Astrocyte of the spinal cord (primary cell): Measurements from ENCODE around the gene PCBP2.
A peak's percentile ranks its signal among the peaks of the same experiment; 100 is the strongest.

Source experiments
- DNase-seq: peaks from one replicate; pipeline ENCODE4 v3.0.0; 2011; ENCODE audit warnings: low read depth, low spot score
- H3K4me3 ChIP-seq: 2 replicates; pipeline ENCODE4 v1.5.1; 2011; ENCODE audit warnings: low read depth, mild to moderate bottlenecking, low read length, moderate library complexity
- in situ Hi-C: cut with HindIII; loops from 2 replicates; pipeline ENCODE4 v1.10.0; 2017; ENCODE audit warnings: low sequenced_read_pairs
- TF ChIP-seq, protein P1 (sequence below): IDR thresholded peaks from 2 replicates; pipeline ENCODE4 v1.5.1; 2012; ENCODE audit warnings: low read depth, mild to moderate bottlenecking, low read length, inconsistent platforms

The PCBP2 gene

DNA sequence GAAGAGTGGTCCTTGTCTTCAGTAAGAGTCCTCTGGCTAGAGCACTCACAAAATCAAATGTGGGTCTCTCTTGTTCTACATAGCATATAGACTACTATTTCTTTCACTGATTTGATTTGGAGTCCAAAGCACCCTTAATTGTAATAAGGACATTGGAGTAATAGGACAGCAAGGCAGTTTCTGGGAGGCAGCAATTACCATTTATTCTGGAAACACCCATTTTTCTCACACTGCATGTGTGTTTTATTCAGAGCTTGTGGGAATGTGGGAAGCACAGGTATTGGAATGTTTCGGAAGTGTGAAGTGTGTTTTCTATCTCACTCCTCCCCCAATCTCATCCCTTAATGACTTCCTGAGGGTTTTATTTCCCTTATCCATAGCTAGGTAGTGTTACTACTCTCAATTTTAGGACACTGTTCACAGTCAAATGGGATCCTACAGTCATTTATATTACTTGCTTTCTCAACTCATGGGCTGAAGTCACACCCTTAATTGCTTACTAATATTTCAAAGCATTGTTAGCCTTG lies 20.2 kb downstream of the PCBP2 start:
- TF ChIP-seq, protein P1, sequence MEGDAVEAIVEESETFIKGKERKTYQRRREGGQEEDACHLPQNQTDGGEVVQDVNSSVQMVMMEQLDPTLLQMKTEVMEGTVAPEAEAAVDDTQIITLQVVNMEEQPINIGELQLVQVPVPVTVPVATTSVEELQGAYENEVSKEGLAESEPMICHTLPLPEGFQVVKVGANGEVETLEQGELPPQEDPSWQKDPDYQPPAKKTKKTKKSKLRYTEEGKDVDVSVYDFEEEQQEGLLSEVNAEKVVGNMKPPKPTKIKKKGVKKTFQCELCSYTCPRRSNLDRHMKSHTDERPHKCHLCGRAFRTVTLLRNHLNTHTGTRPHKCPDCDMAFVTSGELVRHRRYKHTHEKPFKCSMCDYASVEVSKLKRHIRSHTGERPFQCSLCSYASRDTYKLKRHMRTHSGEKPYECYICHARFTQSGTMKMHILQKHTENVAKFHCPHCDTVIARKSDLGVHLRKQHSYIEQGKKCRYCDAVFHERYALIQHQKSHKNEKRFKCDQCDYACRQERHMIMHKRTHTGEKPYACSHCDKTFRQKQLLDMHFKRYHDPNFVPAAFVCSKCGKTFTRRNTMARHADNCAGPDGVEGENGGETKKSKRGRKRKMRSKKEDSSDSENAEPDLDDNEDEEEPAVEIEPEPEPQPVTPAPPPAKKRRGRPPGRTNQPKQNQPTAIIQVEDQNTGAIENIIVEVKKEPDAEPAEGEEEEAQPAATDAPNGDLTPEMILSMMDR, result no peak
- no peak for DNase-seq
- in situ Hi-C loops, result no loop called here
- H3K4me3 ChIP-seq, result no peak overlapping the region

DNA sequence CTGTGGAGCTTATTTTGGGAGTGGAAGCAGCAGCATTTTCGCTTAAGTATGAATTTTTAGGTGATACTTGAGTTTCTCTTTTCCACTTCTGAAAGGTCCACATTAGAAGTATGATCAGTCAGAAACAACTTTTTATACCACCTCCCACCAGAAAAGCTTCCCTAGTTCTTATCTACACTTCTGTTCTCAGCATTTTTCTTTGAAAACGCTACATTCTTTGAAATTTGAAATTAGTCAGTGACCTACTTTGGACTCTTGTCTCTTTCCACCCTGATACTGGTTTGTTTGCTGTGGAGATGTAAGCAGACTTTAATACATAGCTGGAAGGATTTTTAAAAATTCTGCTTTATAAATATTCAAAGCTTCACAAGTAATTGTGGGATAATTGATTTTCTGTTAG lies 22.2 kb downstream of the PCBP2 start:
- TF ChIP-seq, protein P1, result no peak
- no peak overlapping the region for H3K4me3 ChIP-seq
- DNase-seq, result no peak
- in situ Hi-C loops, result no loop called here

DNA sequence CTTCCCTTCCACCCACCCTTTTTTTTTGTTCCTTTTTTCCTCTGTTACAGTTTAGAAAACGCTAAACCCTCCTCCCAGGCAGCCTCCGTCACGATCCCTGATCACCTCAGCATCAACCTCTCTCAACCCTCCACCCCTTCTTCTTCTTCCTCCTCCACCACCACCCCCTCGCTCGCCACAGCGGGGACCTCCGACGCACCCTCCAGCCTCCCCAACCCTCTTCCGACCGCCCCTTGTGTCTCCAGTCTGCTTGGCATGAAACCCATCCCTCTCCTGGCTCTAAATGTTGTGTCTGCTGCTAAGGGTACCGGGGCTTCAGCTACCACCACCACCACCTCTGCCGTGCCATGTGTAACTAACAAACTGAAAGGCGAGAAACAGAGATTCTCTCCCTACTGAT lies 22.9 kb downstream of the PCBP2 start:
- no peak for DNase-seq
- in situ Hi-C loops, result no loop called here
- H3K4me3 ChIP-seq, result no peak overlapping the region
- TF ChIP-seq, protein P1, result no peak

DNA sequence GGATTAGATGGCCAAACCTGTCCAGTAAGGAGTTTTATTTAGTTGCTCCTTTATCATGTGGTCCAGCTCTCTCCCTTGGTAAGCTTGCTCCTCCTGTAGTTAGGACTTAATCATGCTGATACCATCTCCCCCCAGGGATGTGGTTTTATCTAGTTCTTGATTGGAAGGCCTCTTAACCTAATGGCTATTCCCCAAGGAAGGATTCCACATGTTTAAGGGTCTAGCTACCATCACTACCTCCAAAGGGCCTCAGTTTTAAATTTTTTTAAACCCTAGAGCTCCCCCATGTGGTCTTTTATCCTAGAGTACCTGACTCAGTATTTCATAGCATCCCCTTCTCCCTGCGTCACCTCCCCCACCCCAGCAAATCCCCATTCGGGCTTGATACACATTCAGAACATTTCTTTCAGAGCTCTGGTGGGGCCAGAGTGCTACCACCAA lies 24.9 kb downstream of the PCBP2 start:
- in situ Hi-C loops, result no loop called here
- DNase-seq, result no peak
- TF ChIP-seq, protein P1, result peak; percentile 40
- no peak overlapping the region for H3K4me3 ChIP-seq

DNA sequence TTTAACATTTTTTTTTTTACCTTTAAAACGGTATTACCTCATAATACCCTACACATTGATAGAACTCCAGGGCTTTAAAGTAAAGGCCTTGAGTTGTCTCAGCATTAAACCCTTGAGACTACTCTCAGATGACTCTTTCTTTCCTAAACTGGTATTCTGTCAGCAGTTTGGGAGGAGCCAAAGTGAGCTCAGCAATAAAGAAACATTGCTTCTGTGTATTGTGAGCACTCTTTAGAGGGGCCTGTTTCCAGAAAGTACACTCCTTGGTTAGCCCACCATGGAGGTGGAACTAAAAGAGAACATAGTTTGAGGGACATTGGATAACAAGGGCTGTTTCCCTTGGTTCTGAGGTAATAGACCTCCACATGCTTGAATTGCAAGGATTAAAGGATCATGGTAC lies 27.0 kb downstream of the PCBP2 start:
- in situ Hi-C loops, result no loop called here
- no peak overlapping the region for H3K4me3 ChIP-seq
- TF ChIP-seq, protein P1, result no peak
- no peak for DNase-seq

DNA sequence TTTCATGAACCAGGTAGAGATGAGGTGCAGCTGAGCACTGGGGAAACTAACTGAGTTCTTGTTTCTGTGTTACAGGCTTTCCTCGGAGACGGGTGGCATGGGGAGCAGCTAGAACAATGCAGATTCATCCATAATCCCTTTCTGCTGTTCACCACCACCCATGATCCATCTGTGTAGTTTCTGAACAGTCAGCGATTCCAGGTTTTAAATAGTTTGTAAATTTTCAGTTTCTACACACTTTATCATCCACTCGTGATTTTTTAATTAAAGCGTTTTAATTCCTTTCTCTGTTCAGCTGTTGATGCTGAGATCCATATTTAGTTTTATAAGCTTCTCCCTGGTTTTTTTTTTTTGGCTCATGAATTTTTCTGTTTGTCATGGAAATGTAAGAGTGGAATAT lies 27.4 kb downstream of the PCBP2 start:
- H3K4me3 ChIP-seq, result no peak overlapping the region
- DNase-seq, result no peak
- in situ Hi-C loops, result no loop called here
- TF ChIP-seq, protein P1, result no peak
